ENCODE results near the gene DMRTA2.

The DMRTA2 gene

DNA sequence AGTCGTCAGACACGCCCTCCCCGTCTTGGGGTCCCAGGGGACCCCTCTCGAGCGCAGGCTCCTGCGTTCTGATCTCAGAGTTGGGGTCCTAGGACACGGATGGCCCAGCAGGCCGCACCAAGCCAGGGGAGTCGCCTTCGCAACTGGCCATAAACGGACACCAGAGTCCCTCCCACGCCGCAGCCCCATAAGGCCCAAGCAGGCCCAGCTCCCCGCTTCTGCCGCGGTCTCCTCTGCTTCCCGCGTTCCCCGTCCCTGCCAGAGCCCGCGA, 633 bp downstream of the DMRTA2 start:
- Histone ChIP-seq H3K4me2 (ENCODE audit: low read depth, low read length, poor library complexity, severe bottlenecking) (no peak overlapping the region), H3K27me3 (ENCODE audit: low read length) (no peaks in the 10 kb centered on the region), H4K20me1 (ENCODE audit: low read depth, low read length) (no peaks in the 10 kb centered on the region), H3K9ac (ENCODE audit: low read length) (no peak overlapping the region), H3K9me2 (replicated peaks; ENCODE audit: insufficient read depth, low read length) (no peaks in the 10 kb centered on the region), H3K27ac (ENCODE audit: low read depth, low read length) (no peak overlapping the region), H3K9me3 (ENCODE audit: insufficient read depth, low read length) (no peaks in the 10 kb centered on the region), H3K36me3 (ENCODE audit: low read length) (no peaks in the 10 kb centered on the region), H3K4me3 (ENCODE audit: insufficient read depth, low read length, poor library complexity, severe bottlenecking) (no peak overlapping the region), H2AFZ (ENCODE audit: low read depth, low read length, severe bottlenecking) (no peak overlapping the region), H3F3A (ENCODE audit: insufficient read depth) (no peaks in the 10 kb centered on the region), H3K79me2 (ENCODE audit: insufficient read depth, low read length) (no peaks in the 10 kb centered on the region)
- TF ChIP-seq, protein P1, sequence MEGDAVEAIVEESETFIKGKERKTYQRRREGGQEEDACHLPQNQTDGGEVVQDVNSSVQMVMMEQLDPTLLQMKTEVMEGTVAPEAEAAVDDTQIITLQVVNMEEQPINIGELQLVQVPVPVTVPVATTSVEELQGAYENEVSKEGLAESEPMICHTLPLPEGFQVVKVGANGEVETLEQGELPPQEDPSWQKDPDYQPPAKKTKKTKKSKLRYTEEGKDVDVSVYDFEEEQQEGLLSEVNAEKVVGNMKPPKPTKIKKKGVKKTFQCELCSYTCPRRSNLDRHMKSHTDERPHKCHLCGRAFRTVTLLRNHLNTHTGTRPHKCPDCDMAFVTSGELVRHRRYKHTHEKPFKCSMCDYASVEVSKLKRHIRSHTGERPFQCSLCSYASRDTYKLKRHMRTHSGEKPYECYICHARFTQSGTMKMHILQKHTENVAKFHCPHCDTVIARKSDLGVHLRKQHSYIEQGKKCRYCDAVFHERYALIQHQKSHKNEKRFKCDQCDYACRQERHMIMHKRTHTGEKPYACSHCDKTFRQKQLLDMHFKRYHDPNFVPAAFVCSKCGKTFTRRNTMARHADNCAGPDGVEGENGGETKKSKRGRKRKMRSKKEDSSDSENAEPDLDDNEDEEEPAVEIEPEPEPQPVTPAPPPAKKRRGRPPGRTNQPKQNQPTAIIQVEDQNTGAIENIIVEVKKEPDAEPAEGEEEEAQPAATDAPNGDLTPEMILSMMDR (IDR thresholded peaks at IDR 0.05; ENCODE audit: insufficient read depth, low read length, poor library complexity, severe bottlenecking), result no peak

DNA sequence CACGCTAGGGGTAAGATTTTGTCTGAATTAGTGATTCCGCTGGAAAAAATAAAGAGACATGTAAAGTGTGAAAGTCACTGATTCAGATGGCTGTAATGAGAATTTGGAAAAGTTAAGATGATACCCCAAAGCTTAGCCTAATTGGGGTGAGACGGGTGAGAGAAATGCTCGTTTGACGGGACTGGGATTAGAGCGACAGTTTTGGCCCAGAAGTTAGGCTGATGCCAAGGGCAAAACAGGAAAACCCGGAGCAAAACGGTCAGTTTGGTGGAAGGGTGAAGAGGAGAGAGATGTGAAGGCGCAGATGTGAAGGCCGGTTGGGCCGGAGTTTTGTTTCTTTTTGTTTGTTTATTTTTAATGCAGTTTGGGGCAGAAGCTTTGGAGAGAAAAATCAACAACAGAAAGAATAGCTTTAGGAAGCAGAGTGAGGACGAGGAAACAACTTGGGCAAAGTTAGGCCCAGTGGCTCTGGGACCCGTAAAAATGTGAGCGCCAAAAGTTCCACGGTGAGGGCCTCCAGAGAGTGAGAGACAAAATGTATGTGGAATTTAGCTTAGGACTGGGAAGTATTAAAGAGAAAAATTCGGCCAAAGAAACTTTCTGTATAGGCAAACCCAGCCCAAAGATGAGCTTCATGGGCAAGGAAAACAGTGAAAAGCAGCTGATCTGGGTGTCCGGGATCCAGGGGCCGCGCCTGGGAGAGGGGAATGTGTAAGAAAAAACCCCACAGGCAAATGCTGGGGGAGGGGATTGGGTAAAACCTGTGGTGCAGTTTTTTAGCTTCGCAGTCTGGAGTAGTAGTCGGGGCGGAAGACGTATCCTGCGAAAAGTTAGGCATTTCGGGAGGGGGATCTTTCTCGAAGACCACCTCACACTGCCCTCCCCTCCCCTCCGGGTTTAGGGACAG, 1.2 kb downstream of the DMRTA2 start:
- no peak overlapping the region for H3K4me3 ChIP-seq (ENCODE audit: insufficient read depth, low read length, poor library complexity, severe bottlenecking)
- H3K36me3 ChIP-seq (ENCODE audit: low read length), result no peaks in the 10 kb centered on the region
- H3K9me3 ChIP-seq (ENCODE audit: insufficient read depth, low read length), result no peaks in the 10 kb centered on the region
- no peaks in the 10 kb centered on the region for H3K27me3 ChIP-seq (ENCODE audit: low read length)
- no peak for TF ChIP-seq EZH2phosphoT487 (conservative IDR thresholded peaks at IDR 0.05; ENCODE audit: low read length)
- TF ChIP-seq, protein P1 (IDR thresholded peaks at IDR 0.05; ENCODE audit: insufficient read depth, low read length, poor library complexity, severe bottlenecking), result no peak
- H3K27ac ChIP-seq (ENCODE audit: low read depth, low read length), result no peak overlapping the region
- H3K4me2 ChIP-seq (ENCODE audit: low read depth, low read length, poor library complexity, severe bottlenecking), result no peak overlapping the region
- H3K9me2 ChIP-seq (replicated peaks; ENCODE audit: insufficient read depth, low read length), result no peaks in the 10 kb centered on the region
- no peak overlapping the region for H3K9ac ChIP-seq (ENCODE audit: low read length)
- H3K79me2 ChIP-seq (ENCODE audit: insufficient read depth, low read length), result no peaks in the 10 kb centered on the region
- H3F3A ChIP-seq (ENCODE audit: insufficient read depth), result no peaks in the 10 kb centered on the region
- H2AFZ ChIP-seq (ENCODE audit: low read depth, low read length, severe bottlenecking), result no peak overlapping the region
- no peaks in the 10 kb centered on the region for H4K20me1 ChIP-seq (ENCODE audit: low read depth, low read length)

DNA sequence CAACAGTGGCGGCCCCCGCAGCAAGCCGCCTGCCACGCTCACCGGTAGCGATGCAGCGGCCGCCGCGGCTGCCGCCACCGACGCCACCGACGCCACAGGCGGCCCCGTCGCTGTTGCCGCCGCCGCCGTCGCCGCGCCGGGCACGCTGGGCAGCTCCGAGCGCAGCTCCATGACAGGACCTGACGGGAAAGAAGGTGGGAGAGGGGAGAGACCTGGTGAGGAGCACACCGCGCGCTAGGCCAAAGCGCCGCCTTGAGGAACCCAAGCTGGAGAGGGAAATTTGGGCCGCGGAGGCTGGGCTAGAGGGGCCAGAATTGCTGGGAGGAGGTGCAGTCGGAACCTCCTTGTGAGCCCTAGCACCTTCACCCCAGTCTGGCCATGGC, 1.9 kb downstream of the DMRTA2 start:
- no peaks in the 10 kb centered on the region for H3K36me3 ChIP-seq (ENCODE audit: low read length)
- no peaks in the 10 kb centered on the region for H3F3A ChIP-seq (ENCODE audit: insufficient read depth)
- no peaks in the 10 kb centered on the region for H3K9me2 ChIP-seq (replicated peaks; ENCODE audit: insufficient read depth, low read length)
- TF ChIP-seq EZH2phosphoT487 (conservative IDR thresholded peaks at IDR 0.05; ENCODE audit: low read length), result no peak
- no peak overlapping the region for H3K4me3 ChIP-seq (ENCODE audit: insufficient read depth, low read length, poor library complexity, severe bottlenecking)
- no peaks in the 10 kb centered on the region for H3K79me2 ChIP-seq (ENCODE audit: insufficient read depth, low read length)
- H3K9ac ChIP-seq (ENCODE audit: low read length), result no peak overlapping the region
- H3K9me3 ChIP-seq (ENCODE audit: insufficient read depth, low read length), result no peaks in the 10 kb centered on the region
- no peaks in the 10 kb centered on the region for H3K27me3 ChIP-seq (ENCODE audit: low read length)
- H4K20me1 ChIP-seq (ENCODE audit: low read depth, low read length), result no peaks in the 10 kb centered on the region
- H3K4me2 ChIP-seq (ENCODE audit: low read depth, low read length, poor library complexity, severe bottlenecking), result no peak overlapping the region
- no peak overlapping the region for H2AFZ ChIP-seq (ENCODE audit: low read depth, low read length, severe bottlenecking)
- H3K27ac ChIP-seq (ENCODE audit: low read depth, low read length), result no peak overlapping the region

DNA sequence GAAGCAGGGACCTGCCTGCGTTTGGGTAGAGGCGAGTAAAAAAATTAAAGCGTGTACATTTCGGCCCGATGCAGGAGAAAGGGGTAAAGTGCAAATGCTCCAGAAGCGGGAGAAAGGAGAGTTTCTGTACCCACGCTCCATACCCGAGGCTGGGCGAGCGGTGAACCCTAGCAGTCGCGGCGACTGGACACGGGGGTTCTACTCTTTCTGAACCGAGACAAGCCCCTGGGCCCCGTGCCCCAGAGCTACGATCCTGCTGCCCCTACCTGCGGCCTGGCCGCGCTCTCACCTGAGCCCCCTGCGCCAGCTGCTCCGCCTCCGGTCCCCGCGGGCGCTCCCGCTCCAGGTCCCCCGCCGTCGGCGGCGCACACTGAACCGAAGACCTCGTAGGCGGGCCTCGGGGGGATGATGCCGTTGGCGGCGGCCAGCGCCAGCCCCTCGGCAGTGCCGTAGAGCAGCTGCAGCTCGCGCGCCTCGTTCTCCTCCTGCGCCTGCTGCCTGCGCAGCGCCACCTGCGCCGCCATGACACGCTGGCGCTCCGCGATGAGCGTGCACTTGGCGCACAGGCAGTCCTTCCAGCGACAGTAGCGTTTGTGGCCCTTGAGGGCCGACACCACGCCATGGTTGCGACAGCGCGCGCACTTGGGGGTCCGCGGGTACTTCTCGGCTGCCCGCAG, 2.4 kb downstream of the DMRTA2 start:
- Histone ChIP-seq H3K36me3 (ENCODE audit: low read length) (no peaks in the 10 kb centered on the region), H3K4me2 (ENCODE audit: low read depth, low read length, poor library complexity, severe bottlenecking) (no peak overlapping the region), H3K27ac (ENCODE audit: low read depth, low read length) (no peak overlapping the region), H2AFZ (ENCODE audit: low read depth, low read length, severe bottlenecking) (no peak overlapping the region), H3K27me3 (ENCODE audit: low read length) (no peaks in the 10 kb centered on the region), H3K79me2 (ENCODE audit: insufficient read depth, low read length) (no peaks in the 10 kb centered on the region), H3F3A (ENCODE audit: insufficient read depth) (no peaks in the 10 kb centered on the region), H3K9ac (ENCODE audit: low read length) (no peak overlapping the region), H4K20me1 (ENCODE audit: low read depth, low read length) (no peaks in the 10 kb centered on the region), H3K4me3 (ENCODE audit: insufficient read depth, low read length, poor library complexity, severe bottlenecking) (no peak overlapping the region), H3K9me3 (ENCODE audit: insufficient read depth, low read length) (no peaks in the 10 kb centered on the region), H3K9me2 (replicated peaks; ENCODE audit: insufficient read depth, low read length) (no peaks in the 10 kb centered on the region)
- no peak for TF ChIP-seq EZH2phosphoT487 (conservative IDR thresholded peaks at IDR 0.05; ENCODE audit: low read length)
- TF ChIP-seq, protein P1 (IDR thresholded peaks at IDR 0.05; ENCODE audit: insufficient read depth, low read length, poor library complexity, severe bottlenecking), result no peak

Measured in SU-DHL-6 (cell line).